HepG2 (cell line): Measurements from ENCODE around the gene CMKLR1. TPM values are rescaled to one million over a fixed set of nuclear protein-coding genes. Genes with fewer than 3 reads are reported as not detected.

ENCODE experiments used
- ERF ChIP-seq: IDR thresholded peaks from 2 replicates; pipeline ENCODE4 v1.6.1; 2018; ENCODE audit warnings: missing biosample characterization, missing genetic modification reagents
- ETV5 ChIP-seq: IDR thresholded peaks from 2 replicates; pipeline ENCODE4 v1.6.1; 2018; ENCODE audit warnings: missing biosample characterization, missing genetic modification reagents, inconsistent platforms, borderline replicate concordance
- EZH2 ChIP-seq: conservative IDR thresholded peaks from 2 replicates; pipeline ENCODE4 v1.6.1; 2012; ENCODE audit warnings: mild to moderate bottlenecking, low read depth, low read length, moderate library complexity
- NFKB2 ChIP-seq: sonication (generic); formaldehyde crosslinking; IDR thresholded peaks from 2 replicates; pipeline ENCODE4 v1.4.0; 2020; ENCODE audit warnings: missing genetic modification reagents, borderline replicate concordance
- NR2F6 ChIP-seq, 2 experiments: IDR thresholded peaks; 2 replicates each; pipeline ENCODE4 v1.6.1; 2016; ENCODE audit warnings: antibody characterized with exemption in 1 of 2, mild to moderate bottlenecking in 1 of 2
- RAD51 ChIP-seq: fragments of 450-650 bp; IDR thresholded peaks from 2 replicates; pipeline ENCODE4 v1.6.1; 2016; ENCODE audit warnings: borderline replicate concordance
- TCF12 ChIP-seq, 2 experiments: fragments of 450-650 bp in 1 of 2; sonication (generic) in 1 of 2; formaldehyde crosslinking in 1 of 2; IDR thresholded peaks; 2 replicates each; pipeline versions ENCODE4 v1.6.1 to v1.8.0; 2017 to 2022; ENCODE audit warnings: antibody characterized with exemption in 1 of 2, mild to moderate bottlenecking in 1 of 2, missing genetic modification reagents in 1 of 2, moderate library complexity in 1 of 2
- ZC3H4 ChIP-seq: sonication (generic); formaldehyde crosslinking; IDR thresholded peaks from 2 replicates; pipeline ENCODE4 v1.4.0; 2020; ENCODE audit warnings: missing genetic modification reagents, borderline replicate concordance
- ZNF234 ChIP-seq: sonication (generic); formaldehyde crosslinking; conservative IDR thresholded peaks from 2 replicates; pipeline ENCODE4 v1.5.1; 2020; ENCODE audit warnings: mild to moderate bottlenecking, missing genetic modification reagents
- ZNF44 ChIP-seq: sonication (generic); formaldehyde crosslinking; IDR thresholded peaks from 2 replicates; pipeline ENCODE4 v1.5.1; 2020; ENCODE audit warnings: mild to moderate bottlenecking, missing genetic modification reagents
- ZNF549 ChIP-seq: sonication (generic); formaldehyde crosslinking; IDR thresholded peaks from 2 replicates; pipeline ENCODE4 v1.5.0; 2020; ENCODE audit warnings: missing genetic modification reagents
- ZNF766 ChIP-seq: sonication (generic); formaldehyde crosslinking; IDR thresholded peaks from 2 replicates; pipeline ENCODE4 v1.5.0; 2020; ENCODE audit warnings: missing genetic modification reagents, borderline replicate concordance
- polyA plus RNA-seq, 8 experiments: library from polyadenylated mRNA; depleted of rRNA in 3 of 8; stranded (reverse) in 7 of 8; unstranded in 1 of 8; fragments of >200 nt; fragmentation: Illumina TruSeq in 4 of 8; extraction: Trizol in 4 of 8; gene quantifications; 2 replicates each; pipeline versions ENCODE4 v1.2.1 to v1.2.3, GENCODE V29; 2011 to 2016; ENCODE audit warnings: low read depth in 4 of 8, missing spikeins in 1 of 8, mixed read lengths in 1 of 8; ENCODE audit not compliant: insufficient read depth in 1 of 8
- total RNA-seq, 5 experiments: library from RNA; depleted of rRNA; stranded (reverse); fragments of >200 nt; fragmentation: Illumina TruSeq; extraction: Trizol; gene quantifications; 2 replicates each; pipeline ENCODE4 v1.2.3, GENCODE V29; 2016; ENCODE audit warnings: low read depth in 1 of 5
- TF ChIP-seq, protein P1 (sequence below): sonication (generic); formaldehyde crosslinking; IDR thresholded peaks from 2 replicates; pipeline ENCODE4 v1.5.1; 2020; ENCODE audit warnings: mild to moderate bottlenecking, missing genetic modification reagents, moderate library complexity

CMKLR1 gene
- total and polyA plus RNA-seq, 2 of the 13 experiments (the other 11 are each of a cell fraction or from before 2014, with no cell fraction given), result not detected

DNA sequence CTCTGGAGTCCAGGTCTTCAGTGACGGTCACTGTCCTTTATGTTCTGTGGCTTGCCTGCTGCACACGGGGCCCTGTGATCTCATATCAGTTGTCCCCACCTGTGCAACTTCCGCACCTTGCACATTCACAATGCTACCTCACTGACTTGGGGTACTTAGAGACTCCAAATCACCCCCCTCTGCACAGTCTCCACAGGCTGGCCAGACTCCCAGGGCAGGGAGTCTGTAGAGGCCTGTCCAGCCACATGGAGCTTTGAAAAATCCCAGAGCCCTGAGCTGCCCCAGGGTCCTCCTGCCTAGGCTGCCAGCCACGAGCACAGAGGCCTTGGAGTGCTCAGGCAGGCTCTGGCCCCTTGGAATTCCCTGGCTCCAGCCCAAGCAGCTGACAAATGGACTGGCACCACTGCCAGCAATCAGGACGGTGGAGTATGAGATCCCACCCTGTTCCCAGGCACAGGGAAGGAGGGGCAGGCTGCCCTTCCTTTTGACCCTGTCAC, 26.4 kb downstream of the CMKLR1 start (continued):
- 0 out of 2 replicates have a peak, but pooled peaks have one; percentile 19 for TF ChIP-seq ZC3H4 (CRISPR knock-in tag)
- peak; percentile 18; the same call in 1 of the 2 replicates for TF ChIP-seq ETV5 (CRISPR knock-in tag)
- TF ChIP-seq ZNF234 (CRISPR knock-in tag), result no peak
- TF ChIP-seq ZNF44 (CRISPR knock-in tag), result no peak
- TF ChIP-seq ZNF766, result no peak
- no peak for TF ChIP-seq RAD51
- no peak for TF ChIP-seq ZNF549 (CRISPR knock-in tag)
- peak; percentile 20; the same call in 1 of the 2 replicates for TF ChIP-seq NFKB2 (CRISPR knock-in tag)
- no peak for TF ChIP-seq TCF12 (IDR thresholded peaks at IDR 0.05)
- TF ChIP-seq TCF12 (CRISPR knock-in tag; IDR thresholded peaks at IDR 0.05), result no peak
- TF ChIP-seq EZH2, result no peak
- no peak for TF ChIP-seq ERF
- TF ChIP-seq NR2F6 (IDR thresholded peaks at IDR 0.05), result no peak
- TF ChIP-seq NR2F6 (CRISPR knock-in tag; IDR thresholded peaks at IDR 0.05), result peak; percentile 31; the same call in 1 of the 2 replicates
- TF ChIP-seq, protein P1, sequence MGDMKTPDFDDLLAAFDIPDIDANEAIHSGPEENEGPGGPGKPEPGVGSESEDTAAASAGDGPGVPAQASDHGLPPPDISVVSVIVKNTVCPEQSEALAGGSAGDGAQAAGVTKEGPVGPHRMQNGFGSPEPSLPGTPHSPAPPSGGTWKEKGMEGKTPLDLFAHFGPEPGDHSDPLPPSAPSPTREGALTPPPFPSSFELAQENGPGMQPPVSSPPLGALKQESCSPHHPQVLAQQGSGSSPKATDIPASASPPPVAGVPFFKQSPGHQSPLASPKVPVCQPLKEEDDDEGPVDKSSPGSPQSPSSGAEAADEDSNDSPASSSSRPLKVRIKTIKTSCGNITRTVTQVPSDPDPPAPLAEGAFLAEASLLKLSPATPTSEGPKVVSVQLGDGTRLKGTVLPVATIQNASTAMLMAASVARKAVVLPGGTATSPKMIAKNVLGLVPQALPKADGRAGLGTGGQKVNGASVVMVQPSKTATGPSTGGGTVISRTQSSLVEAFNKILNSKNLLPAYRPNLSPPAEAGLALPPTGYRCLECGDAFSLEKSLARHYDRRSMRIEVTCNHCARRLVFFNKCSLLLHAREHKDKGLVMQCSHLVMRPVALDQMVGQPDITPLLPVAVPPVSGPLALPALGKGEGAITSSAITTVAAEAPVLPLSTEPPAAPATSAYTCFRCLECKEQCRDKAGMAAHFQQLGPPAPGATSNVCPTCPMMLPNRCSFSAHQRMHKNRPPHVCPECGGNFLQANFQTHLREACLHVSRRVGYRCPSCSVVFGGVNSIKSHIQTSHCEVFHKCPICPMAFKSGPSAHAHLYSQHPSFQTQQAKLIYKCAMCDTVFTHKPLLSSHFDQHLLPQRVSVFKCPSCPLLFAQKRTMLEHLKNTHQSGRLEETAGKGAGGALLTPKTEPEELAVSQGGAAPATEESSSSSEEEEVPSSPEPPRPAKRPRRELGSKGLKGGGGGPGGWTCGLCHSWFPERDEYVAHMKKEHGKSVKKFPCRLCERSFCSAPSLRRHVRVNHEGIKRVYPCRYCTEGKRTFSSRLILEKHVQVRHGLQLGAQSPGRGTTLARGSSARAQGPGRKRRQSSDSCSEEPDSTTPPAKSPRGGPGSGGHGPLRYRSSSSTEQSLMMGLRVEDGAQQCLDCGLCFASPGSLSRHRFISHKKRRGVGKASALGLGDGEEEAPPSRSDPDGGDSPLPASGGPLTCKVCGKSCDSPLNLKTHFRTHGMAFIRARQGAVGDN (CRISPR knock-in tag), result peak; percentile 65
